ENCODE results near the gene PLCH1. TPM values are rescaled to one million over a fixed set of nuclear protein-coding genes. Genes with fewer than 3 reads are reported as not detected.

The PLCH1 gene
- total RNA-seq, 3 donors from 2014 or later, result 4.2 to 13.2 (median 10.2) TPM

- no peaks in the 10 kb centered on the region for H3K36me3 ChIP-seq (ENCODE audit: low read depth)
- no peak overlapping the region for H3K4me3 ChIP-seq
- no peaks in the 10 kb centered on the region for H3K4me1 ChIP-seq (ENCODE audit: low read depth)
- intact Hi-C loops (cut with DNase I, micrococcal nuclease), result no loop called here
- no peak for TF ChIP-seq CTCF (IDR thresholded peaks at IDR 0.05)
- no peaks in the 10 kb centered on the region for H3K9me3 ChIP-seq
- DNase-seq (no peak), ATAC-seq (no peak)
Observed at GRCh38 chr3:155673421-155673820, 71.5 kb downstream of the PLCH1 start.

GRCh38 chr3:155670335-155670734 lies 74.5 kb downstream of the PLCH1 start:
- no peak for TF ChIP-seq CTCF (IDR thresholded peaks at IDR 0.05)
- intact Hi-C loops (cut with DNase I, micrococcal nuclease), result no loop called here
- ATAC-seq (no peak), DNase-seq (no peak)
- H3K36me3 ChIP-seq (ENCODE audit: low read depth), result no peaks in the 10 kb centered on the region
- no peaks in the 10 kb centered on the region for H3K9me3 ChIP-seq
- H3K4me3 ChIP-seq, result no peak overlapping the region
- H3K4me1 ChIP-seq (ENCODE audit: low read depth), result no peaks in the 10 kb centered on the region

GRCh38 chr3:155667988-155668387 lies 76.9 kb downstream of the PLCH1 start:
- Histone ChIP-seq H3K36me3 (ENCODE audit: low read depth) (no peaks in the 10 kb centered on the region), H3K4me1 (ENCODE audit: low read depth) (peaks cover 3% of the 10 kb centered on the region), H3K9me3 (no peaks in the 10 kb centered on the region), H3K4me3 (no peak overlapping the region)
- no peak for TF ChIP-seq CTCF (IDR thresholded peaks at IDR 0.05)
- intact Hi-C loops (cut with DNase I, micrococcal nuclease), result no loop called here
- ATAC-seq (no peak), DNase-seq (no peak)

GRCh38 chr3:155664925-155665695 lies 79.8 kb downstream of the PLCH1 start:
- intact Hi-C loops (cut with DNase I, micrococcal nuclease), result no loop called here
- DNase-seq, result peak in 2 of 3 donors; percentile 43 to 66

GRCh38 chr3:155663467-155664212 lies 81.2 kb downstream of the PLCH1 start:
- Histone ChIP-seq H3K9me3 (no peaks in the 10 kb centered on the region), H3K4me3 (no peak overlapping the region), H3K36me3 (ENCODE audit: low read depth) (no peaks in the 10 kb centered on the region), H3K4me1 (ENCODE audit: low read depth) (peaks cover 3% of the 10 kb centered on the region)
- DNase-seq (no peak), ATAC-seq (no peak)
- intact Hi-C loops (cut with DNase I, micrococcal nuclease), result no loop called here
- TF ChIP-seq CTCF (IDR thresholded peaks at IDR 0.05), result no peak

More at GRCh38 chr3:155664925-155665695, 79.8 kb downstream of the PLCH1 start:
- peak; percentile 87 for ATAC-seq
- Histone ChIP-seq H3K4me3 (no peak overlapping the region), H3K9me3 (no peaks in the 10 kb centered on the region), H3K36me3 (ENCODE audit: low read depth) (no peaks in the 10 kb centered on the region), H3K4me1 (ENCODE audit: low read depth) (peaks cover 3% of the 10 kb centered on the region)
- no peak for TF ChIP-seq CTCF (IDR thresholded peaks at IDR 0.05)

All from mucosa of descending colon (tissue), 3 donors.